GM18526 (cell line): ENCODE measurements around the gene ENPP7.

Source experiments
- POLR2A ChIP-seq: IDR thresholded peaks from 3 replicates; pipeline ENCODE4 v1.6.1; 2011; ENCODE audit not compliant: insufficient read length; ENCODE audit errors: extremely low read depth

ENPP7 gene

GRCh38 chr17:79775632-79776031 lies 44.9 kb downstream of the ENPP7 start:
- TF ChIP-seq POLR2A, result no peak

- no peak for TF ChIP-seq POLR2A
These were observed 45.8 kb downstream of the ENPP7 start for GRCh38 chr17:79776376-79777119.

- TF ChIP-seq POLR2A, result no peak
These were observed 46.6 kb downstream of the ENPP7 start for GRCh38 chr17:79777120-79777893.

GRCh38 chr17:79777894-79778503 lies 47.3 kb downstream of the ENPP7 start, which contains the start of gene CBX2:
TSS of gene CBX2 (plus strand) at chr17:79778148. CDS start at chr17:79778236, 88 bp downstream.
- no peak for TF ChIP-seq POLR2A

GRCh38 chr17:79778504-79779083 lies 47.9 kb downstream of the ENPP7 start:
- TF ChIP-seq POLR2A, result no peak

GRCh38 chr17:79779084-79779529 lies 48.4 kb downstream of the ENPP7 start:
- no peak for TF ChIP-seq POLR2A

GRCh38 chr17:79779661-79780365 lies 49.1 kb downstream of the ENPP7 start:
- TF ChIP-seq POLR2A, result no peak

- no peak for TF ChIP-seq POLR2A
These were observed 50.4 kb downstream of the ENPP7 start for GRCh38 chr17:79781012-79781650.

- no peak for TF ChIP-seq POLR2A
These were observed 51.2 kb downstream of the ENPP7 start for GRCh38 chr17:79781736-79782575.

- TF ChIP-seq POLR2A, result no peak
These were observed 53.1 kb downstream of the ENPP7 start for GRCh38 chr17:79783891-79784290.

GRCh38 chr17:79784353-79785016 lies 53.7 kb downstream of the ENPP7 start:
- no peak for TF ChIP-seq POLR2A

GRCh38 chr17:79785017-79785899 lies 54.5 kb downstream of the ENPP7 start:
- TF ChIP-seq POLR2A, result no peak
